NCI-H510A treated with DMSO at 0.1 percent for 48 hours (cell line): ENCODE data around the gene KCNA3.
"Not testable (repeated sequence)": the region's sequence is repeated elsewhere in the genome, so short reads cannot be mapped to it uniquely, and the experiment has no call there.

Source experiments
- DNase-seq: peaks from one replicate; lab custom pipeline; 2025; lab: John Stamatoyannopoulos, UW

The KCNA3 gene

DNA sequence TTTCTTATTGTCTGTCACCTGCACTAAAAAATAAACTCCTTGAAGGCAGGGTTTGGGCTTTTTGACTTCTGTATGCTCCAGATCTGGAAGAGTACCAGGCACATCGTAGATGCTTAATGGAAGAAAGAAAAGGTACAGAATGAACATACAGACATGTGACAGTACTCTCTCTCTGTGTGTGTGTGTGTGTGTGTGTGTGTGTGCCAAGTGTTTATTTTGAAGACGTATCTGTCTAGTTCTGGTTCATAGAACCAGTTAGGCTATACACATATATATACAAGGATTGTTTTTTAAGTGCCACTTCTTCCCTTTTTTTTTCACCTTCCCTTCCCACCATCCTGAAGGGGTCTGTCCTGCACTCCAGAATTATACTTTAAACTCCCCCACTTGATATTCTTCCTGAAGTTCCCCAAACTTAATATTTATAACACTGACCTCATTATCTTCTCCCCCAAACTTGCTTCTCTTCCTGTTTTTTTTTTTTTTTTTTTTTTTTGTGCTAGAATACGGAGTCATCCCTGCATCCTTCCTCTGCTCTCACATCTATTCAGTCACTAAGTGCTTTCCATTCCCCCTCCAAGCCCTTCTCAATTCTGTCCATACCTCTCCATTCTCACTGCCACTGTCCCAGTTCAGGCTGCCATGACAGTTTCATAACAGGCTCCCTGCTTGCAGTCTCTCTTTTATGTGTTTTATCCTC lies 5.4 kb upstream of the KCNA3 start:
- no peak for DNase-seq

DNA sequence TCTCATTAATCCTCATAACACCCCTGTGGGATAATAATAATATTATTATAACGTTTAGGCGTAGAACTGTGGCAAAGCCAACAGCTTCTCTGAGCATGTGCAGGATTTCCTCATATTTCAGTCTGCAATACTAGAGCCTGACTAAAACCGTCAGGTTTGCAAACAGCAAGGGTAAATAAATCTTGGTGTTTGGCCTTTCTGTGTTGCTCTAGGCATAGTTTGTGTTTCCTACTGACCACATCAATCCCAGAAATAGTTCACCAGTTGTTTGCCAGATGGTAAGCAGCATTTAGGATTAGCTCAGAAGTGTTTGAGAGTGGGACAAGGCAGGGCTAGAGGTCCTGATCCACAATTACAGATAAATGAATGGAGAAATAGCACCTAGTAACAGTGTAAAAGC lies 2.8 kb upstream of the KCNA3 start:
- peak; percentile 12 for DNase-seq

DNA sequence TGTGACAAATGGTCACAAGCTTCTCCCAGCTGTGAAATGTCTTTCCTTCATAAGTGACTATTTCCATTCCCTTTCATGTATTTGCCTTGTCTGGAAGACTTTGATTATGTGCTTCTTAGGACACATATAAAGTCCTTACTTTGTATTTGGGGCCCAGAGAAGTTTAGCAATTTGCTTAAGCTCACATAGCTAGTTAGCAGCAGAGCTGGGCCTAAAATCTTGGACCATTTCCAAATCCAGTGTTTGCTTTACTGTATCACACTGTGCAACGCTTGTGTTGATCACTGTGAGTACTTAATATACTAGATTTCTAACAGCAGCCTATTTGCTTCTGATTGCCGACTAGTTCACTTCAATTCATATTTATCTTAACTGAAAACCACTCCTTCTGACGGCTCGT lies 2.2 kb upstream of the KCNA3 start:
- DNase-seq: peak; percentile 79

DNA sequence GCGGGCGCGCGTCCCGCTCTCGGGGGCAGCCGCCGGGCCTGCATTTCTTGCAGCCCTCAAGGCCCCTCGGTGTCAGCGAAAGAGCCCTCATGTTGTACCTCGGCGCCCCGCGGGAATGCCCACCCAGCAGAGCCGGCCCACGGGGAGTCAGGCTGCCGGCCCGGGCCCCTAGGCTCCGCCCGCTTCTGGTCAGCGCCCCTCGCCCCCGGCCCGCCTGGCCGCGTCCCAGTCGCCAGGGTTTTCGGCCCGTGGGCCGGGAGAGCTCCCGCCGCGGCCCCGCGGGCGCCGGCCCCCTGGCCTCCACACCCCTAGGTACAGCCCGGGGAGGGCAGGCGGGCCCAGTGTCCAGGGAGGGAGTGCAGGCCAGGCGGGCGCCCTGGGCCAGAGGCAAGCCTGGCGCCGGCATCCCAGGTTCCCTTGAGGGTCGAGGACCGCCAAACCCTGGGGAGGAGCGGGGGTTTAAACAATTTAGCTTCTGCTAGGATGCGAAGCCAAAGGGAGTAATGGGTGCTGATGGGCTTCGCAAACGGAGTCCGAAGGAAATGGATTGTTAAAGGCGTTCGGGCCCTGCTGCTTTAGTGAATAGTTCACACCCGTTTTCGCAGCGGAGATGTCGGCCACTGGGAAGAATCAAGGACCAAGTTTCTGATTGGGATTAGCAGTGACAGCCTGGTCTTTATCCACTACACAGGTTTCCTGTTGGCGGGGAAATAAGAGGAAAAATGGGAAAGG lies 486 bp upstream of the KCNA3 start:
- DNase-seq: no peak

DNA sequence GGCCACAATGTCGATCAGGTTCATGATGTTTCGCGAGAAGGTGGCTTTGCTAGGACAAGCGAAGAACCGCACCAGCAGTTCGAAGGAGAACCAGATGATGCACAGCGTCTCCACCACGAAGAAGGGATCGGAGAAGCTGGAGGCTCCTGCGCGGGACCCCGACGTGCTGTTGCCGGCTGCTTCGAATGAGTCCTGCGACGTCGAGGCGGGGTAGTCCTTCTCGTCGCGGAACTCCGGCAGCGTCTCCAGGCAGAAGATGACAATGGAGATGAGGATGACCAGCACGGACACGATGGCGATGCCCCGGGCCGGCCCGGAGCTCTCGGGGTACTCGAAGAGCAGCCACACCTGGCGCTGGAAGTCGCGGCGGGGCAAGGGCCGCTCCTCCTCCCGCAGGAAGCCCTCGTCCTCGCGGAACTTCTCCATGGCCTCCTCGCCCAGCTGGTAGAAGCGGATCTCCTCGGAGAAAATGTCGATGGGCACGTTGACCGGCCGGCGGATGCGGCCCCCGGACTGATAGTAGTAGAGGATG lies 869 bp downstream of the KCNA3 start:
- DNase-seq: no peak

DNA sequence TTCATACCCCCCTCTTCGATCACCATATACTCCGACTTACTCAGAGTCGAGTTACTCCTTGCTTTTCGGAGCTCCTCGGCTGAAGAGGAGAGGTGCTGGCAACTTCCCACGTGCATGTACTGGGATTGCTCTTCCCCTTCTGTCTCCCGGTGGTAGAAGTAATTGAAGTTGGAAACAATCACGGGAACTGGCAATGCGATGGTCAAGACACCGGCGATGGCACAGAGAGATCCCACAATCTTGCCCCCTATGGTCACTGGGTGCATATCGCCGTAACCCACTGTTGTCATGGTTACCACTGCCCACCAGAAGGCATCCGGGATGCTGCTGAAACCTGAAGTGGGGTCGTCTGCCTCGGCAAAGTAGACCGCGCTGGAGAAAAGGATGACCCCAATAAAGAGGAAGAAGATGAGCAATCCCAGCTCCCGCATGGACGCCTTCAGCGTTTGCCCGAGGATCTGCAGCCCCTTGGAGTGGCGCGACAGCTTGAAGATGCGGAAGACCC lies 1.5 kb downstream of the KCNA3 start:
- DNase-seq: no peak

DNA sequence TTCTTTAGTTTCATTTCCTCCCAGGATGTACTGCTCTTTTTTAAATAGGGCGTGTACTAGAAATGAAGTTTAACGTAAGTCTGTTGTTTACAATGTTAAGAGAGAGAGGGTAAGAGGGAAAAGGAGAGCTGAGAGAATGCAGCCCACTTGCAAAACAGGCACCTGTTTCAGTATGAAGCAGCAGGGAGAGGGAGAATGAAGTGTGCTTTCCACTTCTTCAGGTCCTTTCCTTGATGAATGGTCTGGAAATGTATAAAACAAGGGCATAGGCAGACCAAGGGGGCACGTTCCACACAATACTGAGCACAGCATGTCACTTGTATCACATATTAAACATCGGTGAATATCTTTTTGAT lies 2.0 kb downstream of the KCNA3 start:
- peak; percentile 41 for DNase-seq

DNA sequence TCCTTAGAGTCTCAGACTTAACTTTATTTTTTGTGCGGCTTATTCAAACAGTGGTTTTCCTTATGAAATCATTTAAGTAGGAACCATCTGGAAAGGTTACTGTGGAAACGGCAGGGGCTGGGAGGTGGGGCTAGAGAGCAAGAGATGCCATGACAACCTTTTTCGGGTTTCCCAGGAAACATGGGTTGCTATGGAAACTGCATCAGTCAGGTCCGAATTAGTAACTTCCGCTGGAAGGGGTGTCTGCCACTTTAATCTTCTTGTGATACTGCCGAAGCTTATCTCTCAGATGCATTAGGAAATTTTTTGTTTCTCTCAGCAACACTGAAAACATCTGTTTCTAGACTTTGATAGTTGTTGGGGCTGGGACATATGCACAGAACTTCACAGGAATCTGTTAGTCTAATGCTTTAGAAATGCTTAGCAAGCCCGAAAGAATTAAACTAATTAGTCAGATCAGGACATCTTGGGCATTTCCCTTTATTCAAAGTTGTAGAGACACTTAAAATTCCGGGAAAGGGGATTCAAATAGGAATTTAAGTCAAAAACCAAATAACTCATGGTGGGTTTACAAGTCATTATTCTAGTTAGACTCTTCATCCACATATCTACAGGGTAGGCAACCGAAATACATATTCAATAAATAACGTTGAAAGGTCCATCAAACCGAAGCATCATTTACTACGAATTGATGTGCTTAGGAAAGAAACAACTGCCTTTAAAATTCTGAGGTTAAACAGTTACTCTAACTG lies 2.6 kb downstream of the KCNA3 start:
- DNase-seq: no peak

DNA sequence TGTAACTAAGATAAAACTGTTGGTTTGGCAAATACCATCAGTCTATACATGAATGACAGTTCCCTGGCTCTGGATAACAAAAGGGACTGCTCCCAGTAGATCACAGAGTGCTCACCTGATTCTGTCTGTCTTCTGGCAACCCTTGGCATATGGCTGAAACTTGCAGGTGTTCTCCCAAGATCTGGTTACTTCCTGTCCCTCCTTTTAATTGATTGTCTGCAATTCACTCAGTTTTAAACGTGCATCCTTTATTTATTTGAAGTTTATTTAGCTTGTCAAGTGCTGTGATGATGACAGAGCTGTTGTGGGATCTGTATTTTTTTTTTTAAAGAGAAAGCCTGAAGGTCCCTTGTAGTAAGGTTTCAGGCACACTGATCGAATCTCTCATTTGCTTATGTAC lies 3.4 kb downstream of the KCNA3 start:
- DNase-seq: peak; percentile 14

DNA sequence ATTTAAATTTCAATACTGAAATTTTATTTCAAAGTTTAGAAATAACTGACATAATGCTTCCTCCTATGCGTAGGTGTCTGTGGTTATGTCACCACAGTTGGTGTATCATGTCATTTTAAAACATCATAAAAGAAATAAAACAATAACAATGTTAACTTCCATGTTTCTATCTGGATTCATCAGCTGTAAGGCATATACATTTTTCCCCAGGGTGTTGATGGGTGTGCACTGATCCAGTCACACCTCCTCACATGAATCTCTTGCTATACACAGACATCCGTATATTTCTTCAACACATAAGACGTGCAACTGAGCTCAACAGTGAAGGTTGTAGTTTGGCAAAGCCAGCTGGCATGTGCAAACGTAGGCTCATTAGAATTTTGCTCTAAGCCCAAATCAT lies 6.2 kb downstream of the KCNA3 start:
- no peak for DNase-seq

DNA sequence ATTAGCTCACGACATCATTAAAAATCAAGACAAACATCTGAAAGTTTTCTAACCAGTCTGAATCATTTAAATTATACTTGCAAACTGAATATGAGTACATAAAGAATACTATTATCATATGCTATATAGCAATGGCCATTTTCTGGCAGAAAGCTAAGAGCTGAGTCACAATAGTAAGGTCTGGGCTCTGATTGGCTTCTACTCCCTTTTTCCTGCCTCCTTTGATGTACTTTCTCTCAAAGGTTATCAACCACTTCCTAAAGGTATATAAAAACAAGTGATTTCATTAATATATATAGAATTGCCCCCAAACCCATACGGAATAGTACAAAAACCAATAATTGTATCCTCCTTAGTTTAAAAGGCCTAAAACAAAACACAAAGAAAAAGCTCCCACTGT lies 7.0 kb downstream of the KCNA3 start:
- no peak for DNase-seq

DNA sequence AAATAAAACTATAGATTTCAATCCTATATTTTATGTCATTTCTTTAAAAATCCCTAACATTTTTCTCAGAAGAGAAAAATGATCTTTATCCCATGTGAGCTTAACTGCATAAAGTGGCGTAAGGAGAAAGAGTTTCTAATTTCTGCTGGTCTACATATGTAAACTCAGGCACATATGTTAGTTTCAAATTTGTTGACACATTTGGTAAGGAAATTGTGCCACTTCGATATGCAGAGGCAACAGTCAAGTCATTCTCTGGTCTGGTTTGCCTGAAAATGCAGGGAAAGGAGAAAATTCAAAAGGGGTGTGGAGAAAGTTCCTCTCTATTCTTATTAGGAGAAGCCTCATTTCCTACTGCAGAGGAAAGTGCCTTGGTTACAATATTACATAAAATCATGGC lies 11.5 kb downstream of the KCNA3 start:
- no peak for DNase-seq

DNA sequence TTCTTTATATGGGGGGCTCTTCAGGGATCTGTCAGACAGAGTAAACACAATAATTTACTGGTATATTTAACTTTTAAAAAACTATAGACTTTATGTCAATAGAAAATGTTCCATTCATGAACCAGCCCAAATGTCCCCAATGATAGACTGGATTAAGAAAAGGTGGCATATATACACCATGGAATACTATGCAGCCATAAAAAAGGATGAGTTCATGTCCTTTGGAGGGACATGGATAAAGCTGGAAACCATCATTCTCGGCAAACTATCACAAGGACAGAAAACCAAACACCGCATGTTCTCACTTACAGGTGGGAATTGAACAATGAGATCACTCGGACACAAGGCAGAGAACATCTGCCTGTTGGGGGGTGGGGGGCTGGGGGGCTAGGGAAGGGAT lies 15.2 kb downstream of the KCNA3 start:
- not testable (repeated sequence) for DNase-seq

DNA sequence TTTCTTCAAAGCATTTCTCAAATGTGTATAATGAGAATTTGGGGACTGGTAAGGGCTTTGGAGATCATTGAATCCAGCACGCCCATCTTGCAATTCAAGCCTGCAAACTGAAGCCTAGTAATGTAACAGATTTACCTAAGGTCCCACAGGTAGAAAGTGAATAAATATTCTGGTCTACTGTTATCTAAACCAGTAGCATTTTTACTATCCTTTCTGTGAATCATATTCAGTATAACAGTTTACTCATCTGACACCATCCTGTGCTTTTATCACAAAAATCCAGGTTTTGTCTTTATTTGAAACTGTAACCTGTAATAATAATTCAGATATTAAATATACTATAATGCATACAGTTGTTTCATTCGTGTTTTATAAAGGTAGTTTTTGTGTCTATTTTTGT lies 17.4 kb downstream of the KCNA3 start:
- DNase-seq: no peak

DNA sequence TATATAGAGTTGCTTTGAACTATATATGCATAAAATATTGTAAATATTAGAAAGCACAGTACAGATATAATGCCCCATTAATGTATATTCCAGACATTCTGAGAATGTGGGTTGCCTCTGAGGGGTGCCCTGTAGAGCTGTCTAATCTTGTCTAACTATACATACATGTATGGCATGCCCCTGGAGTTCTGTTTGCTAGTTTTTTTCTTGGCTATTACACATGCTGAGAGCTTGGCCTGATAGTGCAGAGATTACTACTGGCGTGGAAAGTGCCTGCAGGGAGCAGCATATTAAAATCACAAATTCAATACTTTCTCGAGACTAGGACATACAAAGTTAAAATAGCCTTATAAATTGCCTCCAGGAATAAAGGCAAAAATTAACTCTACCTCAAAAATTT lies 24.1 kb downstream of the KCNA3 start:
- no peak for DNase-seq

DNA sequence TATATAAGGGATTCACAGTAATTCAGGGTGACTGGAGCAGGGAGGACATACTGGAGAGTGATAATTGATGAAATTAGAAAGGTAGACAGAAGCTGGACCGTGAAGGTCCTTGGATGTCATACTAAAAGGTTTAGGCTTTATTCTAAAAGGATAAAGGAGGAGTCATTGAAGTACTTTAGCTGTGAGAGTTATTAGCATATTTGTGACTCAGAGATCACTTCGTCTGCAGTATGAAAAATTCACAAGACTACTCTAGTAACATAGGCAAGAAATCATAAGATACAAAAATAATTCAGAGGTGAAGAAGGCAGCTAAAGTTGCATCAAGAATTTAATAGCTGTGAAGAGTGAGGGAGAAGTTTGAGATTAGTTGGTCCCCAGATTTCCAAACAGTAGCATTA lies 26.3 kb downstream of the KCNA3 start:
- no peak for DNase-seq

DNA sequence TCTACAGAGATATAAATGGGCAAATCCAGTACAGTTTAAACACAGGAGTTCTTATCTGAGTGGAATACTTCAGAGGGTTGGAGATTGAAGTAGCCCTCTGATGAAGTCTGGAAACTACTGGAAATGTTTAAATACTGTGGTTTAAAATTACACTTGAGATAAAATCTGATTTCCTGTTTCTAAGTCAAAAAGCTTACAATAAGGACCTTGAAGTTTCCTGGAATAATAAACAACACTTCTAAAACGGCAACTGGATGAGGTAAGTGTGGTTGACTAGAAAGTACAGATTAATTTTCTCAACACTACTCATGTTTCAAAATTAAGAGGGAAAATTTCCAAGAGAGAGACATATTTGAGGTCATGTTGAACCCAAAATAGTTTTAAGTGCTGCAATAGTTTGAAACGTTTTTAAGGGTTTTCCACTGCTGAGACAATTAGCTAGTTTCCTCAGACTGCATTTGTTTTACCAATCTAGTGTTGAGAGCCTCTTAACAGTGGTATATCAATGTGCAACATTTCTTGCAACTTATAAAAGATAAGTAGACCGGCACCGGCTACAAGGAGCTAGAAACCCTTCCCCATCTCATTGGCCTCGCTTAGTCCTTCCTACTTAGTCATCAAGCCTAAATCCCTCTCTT lies 27.4 kb downstream of the KCNA3 start:
- no peak for DNase-seq

DNA sequence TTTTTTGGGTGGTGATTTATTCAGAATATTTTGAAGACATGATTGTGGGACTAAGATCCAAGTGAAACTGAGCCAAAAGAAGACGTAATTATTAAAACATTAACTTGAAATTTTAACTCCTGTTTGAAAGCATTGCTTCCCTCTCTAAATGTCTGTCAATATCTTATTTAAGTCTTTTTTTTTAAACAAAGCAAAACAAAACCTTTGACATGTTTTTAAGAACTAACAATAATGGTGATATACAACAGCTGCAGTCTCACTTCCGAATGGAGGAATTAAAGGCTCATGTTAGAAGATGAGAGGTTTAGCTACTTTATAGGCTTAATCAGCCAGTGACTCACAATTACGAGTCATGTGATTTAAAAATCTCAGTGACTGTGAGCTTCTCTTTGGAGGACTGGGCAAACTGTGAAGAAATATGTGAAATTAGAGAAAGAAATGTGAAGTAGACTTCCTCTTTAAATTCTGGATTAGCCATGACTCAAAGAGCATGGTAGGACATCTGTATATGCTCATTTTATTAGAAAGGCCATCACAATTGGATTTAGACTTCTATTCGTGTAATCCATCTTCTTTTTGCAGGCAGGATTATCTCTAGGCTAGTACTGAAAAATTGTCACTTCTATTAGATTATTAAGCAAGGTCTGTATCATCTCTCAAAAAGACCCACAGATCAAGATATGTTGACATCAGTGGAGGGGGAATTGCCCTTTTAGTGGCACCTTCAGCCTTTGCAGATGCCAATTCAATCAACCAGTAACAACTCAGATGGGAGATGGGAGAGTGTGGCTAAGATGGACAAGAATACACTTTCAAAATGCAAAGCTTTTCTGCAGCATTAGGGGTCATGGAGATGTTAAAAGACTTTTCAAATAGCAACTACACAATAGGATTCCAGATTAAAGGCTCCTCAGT lies 28.7 kb downstream of the KCNA3 start:
- DNase-seq: no peak

DNA sequence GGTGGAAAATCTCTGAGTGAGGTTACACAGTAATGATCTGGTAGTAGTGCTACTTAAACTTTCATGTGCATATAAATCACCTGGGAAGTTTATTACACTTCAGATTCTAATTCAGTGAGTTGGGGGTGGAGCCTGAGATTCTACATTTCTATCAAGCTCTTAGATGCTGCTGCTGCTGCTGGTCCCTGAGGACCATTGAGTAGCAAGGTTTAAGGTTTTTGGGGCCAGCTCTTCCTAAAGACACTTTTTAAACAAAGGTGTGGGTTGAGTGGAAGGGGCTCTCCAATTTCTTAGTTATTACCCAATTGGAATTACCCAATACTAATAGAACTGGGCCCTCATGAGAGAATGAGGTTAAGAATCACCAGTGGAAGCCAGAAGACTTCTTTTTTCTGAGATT lies 29.5 kb downstream of the KCNA3 start:
- DNase-seq: no peak

DNA sequence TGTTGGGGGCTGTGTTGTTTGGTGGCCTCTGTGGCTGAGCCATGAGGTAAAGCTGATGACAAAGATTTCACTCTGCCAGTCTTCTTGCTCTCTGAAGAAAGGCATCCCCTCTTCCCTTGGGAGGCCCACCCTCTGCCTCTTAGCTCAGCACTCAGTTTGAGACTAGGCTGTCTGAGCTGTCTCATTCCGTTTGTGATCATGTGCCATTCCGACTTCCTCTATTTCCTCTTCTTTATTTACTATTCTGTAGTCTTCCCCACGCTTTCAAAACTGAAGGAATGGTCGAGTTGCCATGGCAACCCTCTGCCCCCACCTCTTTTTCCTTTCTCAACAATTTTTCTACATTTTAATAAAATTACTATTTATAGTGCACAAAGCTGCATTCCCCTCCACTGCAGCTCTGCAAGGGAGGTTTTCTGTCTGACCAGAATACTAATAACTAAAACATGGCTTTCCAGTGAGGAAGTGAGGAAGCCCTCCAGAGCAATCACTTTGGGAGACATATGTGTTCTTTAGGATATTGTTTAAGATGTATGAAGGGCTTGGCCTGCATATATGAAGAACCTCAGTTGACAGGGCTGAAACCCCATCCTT lies 30.8 kb downstream of the KCNA3 start:
- no peak for DNase-seq
